ENCODE measurements around the gene PSMD14. TPM values are rescaled to one million over a fixed set of nuclear protein-coding genes. Genes with fewer than 3 reads are reported as not detected.
"Not testable (repeated sequence)": the region's sequence is repeated elsewhere in the genome, so short reads cannot be mapped to it uniquely, and the experiment has no call there.

Gene PSMD14
- total RNA-seq, 1 experiment from 2014 or later: 83.7 TPM

DNA sequence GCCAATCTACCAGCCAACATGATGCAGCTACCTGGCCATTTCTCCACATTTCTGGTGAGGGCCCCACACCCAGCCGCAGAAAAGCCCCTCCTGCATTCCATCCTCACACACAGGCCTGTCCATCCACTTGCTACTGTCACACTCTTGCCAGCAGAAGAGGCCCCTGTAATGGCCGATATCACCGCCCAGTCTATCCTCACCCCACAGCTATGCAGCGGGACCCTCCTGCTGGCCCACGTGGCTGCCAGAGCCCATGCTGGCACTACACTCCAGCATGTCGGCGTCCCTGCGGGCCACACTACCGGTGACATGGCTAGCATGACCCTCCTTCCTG lies 25.9 kb upstream of the PSMD14 start:
- not testable (repeated sequence) for H2BK12ac ChIP-seq (ENCODE audit: insufficient read length, low read depth, low read length); H4K91ac ChIP-seq (ENCODE audit: insufficient read length, low read depth, low read length); H4K20me1 ChIP-seq (ENCODE audit: control insufficient read depth, insufficient read depth, insufficient read length); H3K23ac ChIP-seq (ENCODE audit: insufficient read length, low read depth, low read length); H3K18ac ChIP-seq (ENCODE audit: insufficient read length, low read depth, low read length); H3K79me2 ChIP-seq (ENCODE audit: insufficient read depth, low read length); H2AK5ac ChIP-seq (ENCODE audit: insufficient read length, low read length); H3K4me2 ChIP-seq (ENCODE audit: insufficient read depth, insufficient read length, low read length); H2BK5ac ChIP-seq (ENCODE audit: insufficient read length, low read length); H4K5ac ChIP-seq (ENCODE audit: insufficient read length, low read depth, low read length); H2BK120ac ChIP-seq (ENCODE audit: low read depth, low read length, poor library complexity, severe bottlenecking); H3K27me3 Mint-ChIP-seq (ENCODE audit: low read depth); H3K27ac Mint-ChIP-seq; H3K27me3 ChIP-seq (ENCODE audit: insufficient read depth, low read length); H2AFZ ChIP-seq (ENCODE audit: low read length); DNase-seq; H2BK20ac ChIP-seq (ENCODE audit: low read depth, low read length, poor library complexity, severe bottlenecking); H4K8ac ChIP-seq (replicated peaks; ENCODE audit: insufficient read length, low read depth, low read length); H2BK15ac ChIP-seq (ENCODE audit: low read depth, low read length); H3K56ac ChIP-seq (ENCODE audit: insufficient read length, low read depth, low read length); H3K27ac ChIP-seq (ENCODE audit: insufficient read length, low read depth, low read length); H3K4me1 ChIP-seq (ENCODE audit: insufficient read depth, low read length); H3K9ac ChIP-seq (ENCODE audit: extremely low read depth, insufficient read length, low read length); H3K4ac ChIP-seq (ENCODE audit: low read depth, low read length); H3T11ph ChIP-seq (ENCODE audit: low read length); H3K4me1 Mint-ChIP-seq; H3K4me3 Mint-ChIP-seq; H3K79me1 ChIP-seq (ENCODE audit: insufficient read depth, low read depth, low read length, poor library complexity, severe bottlenecking); H3K14ac ChIP-seq (ENCODE audit: insufficient read depth, low read length); H3K23me2 ChIP-seq (ENCODE audit: insufficient read length, low read depth, low read length, poor library complexity, severe bottlenecking)
- no CpG with 5 or more reads among the region's 9 CpGs for WGBS (ENCODE audit: extremely low coverage, insufficient read length, low lambda C conversion rate)
- Mint-ChIP-seq H3K36me3 (ENCODE audit: insufficient read depth in 1 of 3, low read depth in 3 of 3) (peaks cover 3 to 19% (median 7%) of the 10 kb centered on the region in 3 experiments; a peak in 6 of 7 replicates), H3K9me3 (peaks cover 15 to 16% of the 10 kb centered on the region in 2 experiments; a peak in 4 of 5 replicates)
- peaks cover 22% of the 10 kb centered on the region for H3K9me3 ChIP-seq (ENCODE audit: control insufficient read depth, low read depth, low read length)
